Stimulated activated CD8-positive, alpha-beta memory T cell treated with anti-CD3 and anti-CD28 coated beads, Interleukin-7, amount 100 ng/mL, for 24 hours (primary cell): Measurements from ENCODE around the gene LYSMD3.

Experiments
- DNase-seq: peaks from one replicate; pipeline ENCODE4 v3.0.0-alpha.2; 2020; ENCODE audit warnings: low read depth

LYSMD3 gene

DNA sequence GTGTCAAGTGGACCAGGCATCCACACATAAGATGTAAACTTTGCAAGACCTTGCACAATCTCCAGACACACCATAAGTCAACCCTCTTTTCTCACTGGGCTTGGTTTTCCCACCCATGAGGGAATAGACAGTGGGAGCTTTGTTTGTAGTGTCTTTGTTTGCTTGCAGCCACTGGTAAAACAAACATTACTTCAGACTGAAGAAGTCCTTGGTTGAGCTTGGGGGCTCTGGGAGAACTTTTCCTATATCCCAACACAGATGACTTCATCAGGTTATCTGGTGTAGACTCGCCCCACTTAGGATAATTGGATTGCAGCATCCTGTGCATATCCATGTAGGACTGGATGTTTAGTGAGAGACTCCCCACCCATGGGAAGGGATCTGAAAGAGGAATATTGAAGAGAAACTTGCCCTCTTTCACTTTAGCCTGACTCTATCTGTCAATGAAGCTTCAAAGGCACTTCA, 17.7 kb upstream of the LYSMD3 start:
- DNase-seq = no peak

DNA sequence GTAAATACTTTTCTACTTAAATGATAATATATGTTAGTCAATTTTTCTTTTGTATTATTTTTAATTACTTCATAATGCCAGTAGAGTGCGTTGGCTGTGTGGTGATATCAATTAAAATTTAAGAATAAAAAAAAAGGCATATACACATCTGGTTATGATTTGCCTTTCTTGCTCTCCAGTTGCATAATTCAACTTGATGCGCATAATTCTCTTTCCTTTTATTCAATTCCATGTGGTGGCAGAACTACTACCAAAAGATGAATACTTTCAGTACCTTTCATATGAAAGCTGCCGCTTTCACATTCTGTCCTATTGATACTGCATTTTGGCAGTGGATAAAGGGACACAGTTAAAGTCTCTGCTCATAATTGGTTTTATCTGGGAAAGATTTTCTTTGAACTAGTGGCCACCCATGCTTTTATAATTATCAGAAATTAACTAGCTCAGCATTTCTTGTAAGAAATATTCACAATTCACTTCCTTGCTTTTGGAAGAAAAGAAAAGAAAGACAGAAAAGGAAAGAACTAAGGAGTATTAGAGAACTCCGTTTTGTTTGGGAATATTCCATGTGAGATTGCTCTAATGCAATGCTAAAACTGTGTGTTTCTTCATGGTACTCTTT, 16.9 kb upstream of the LYSMD3 start:
- DNase-seq = no peak

DNA sequence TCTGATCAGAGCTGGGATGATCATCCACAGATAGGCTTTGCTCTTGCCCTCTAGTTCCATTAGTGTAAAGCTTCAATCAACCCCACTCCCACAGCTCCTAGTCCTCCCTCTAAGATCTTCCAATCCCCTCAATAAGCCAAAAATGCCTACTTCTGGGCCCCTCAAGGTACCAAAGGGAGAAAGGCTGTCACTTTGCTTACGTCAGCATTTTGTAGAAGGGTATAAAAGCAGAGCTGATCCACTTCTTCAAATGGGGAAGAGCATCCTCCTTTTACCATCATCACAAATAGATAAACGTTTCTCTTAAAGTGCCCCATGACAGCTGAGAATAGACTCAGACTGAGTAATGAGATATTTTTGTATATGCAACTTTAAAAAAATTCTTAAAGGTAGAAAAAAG, 16.1 kb upstream of the LYSMD3 start:
- DNase-seq = no peak

DNA sequence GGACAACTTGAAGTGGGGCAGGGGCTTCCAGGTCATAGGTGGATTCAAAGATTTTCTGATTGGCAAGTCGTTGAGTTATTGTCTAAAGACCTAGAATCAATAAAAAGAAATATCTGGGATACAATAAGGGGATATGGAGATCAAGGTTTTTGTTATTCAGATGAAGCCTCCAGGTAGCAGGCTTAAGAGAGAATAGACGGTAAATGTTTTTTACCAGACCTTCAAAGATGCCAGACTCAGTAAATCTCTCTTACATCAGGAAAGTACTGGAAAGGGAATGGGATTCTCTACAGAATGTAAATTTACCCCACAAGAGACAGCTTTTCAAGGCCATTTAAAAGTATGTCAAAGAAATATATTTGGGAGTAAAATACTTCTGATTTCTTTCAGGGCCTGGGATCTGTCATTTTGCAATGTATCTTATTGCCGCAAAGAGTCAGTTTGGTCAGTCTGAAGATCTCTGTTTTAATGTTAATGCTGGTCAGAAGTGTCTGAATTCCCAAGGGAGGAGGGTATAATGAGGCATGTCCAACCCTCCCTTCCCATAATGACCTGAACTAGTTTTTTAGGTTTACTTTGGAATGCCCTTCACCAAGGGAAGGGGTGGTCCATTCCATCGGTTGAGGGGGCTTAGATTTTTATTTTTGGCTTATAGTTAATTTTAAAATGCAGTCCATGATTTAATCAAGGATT, 13.6 kb upstream of the LYSMD3 start:
- DNase-seq = no peak

DNA sequence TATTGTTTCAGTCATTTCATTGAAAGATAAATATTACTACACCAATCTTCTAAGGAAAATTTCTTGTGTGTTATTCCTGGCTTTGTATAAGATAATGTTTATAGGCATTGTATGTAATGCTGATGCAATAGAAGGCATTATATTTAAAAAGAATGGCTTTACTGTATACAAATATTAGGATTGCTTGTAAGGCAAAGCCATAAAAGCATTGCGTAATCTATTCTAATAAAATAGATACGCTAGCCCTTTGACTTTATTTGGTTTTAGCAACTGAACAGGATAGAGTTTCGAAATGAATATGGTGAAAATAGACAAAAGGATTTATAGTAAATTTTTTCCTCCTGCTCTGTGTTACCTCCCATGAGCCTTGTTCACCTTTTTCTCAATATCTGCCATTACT, 5.5 kb upstream of the LYSMD3 start:
- DNase-seq = no peak

DNA sequence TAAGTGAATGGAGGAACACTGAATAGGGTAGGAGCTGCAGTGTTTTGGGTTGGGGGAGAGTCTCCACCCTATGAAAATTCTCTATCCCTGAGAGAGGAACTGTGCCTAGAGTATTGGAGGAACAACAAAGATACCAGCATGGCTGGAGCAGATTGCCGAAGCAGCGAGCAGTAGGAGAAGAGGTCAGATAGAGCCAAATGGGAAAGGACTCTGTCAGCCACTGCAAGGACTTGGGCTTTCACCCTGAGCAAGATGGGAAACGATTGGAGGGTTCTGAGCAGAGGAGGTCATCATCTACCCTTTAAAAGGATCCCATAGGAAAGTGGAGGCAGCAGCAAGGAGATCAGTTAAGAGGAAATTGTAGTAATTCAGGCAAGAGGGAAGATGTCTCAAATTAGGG, 4.4 kb upstream of the LYSMD3 start:
- DNase-seq = no peak

DNA sequence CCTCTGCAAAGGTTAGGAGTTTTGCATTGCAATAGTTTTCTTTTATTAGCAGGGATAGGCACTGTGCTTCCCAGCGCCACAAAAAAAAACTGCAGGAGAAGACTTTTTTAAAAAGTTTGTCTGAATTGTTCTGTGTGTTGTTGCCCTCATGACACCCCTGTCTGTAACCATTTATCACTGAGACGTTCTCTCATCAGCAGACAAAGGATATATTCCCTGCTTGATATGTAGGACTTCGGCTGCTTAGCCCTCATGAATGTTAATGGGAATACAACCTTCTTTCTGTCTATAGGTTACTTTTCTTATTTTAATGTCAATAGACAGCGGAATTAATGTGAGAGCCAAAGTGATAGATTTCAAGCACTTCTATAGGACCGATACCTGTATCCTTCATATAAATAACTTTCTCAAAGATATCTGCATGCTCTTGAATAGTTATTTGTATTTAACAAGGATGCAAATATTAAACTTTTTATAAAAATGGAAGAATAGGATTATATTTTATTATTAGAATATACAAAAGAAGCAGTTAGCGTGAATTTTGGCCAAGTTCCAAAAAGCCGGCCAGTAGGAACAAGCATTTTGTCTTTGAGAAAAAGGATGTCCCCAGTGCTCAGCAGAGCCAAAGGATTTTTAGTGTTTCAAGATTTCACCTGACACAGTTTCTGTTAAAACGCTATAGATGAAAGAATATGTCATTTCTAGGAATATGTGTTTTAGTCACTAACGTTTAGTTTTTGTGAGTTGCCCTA, 1.5 kb upstream of the LYSMD3 start:
- no peak for DNase-seq

DNA sequence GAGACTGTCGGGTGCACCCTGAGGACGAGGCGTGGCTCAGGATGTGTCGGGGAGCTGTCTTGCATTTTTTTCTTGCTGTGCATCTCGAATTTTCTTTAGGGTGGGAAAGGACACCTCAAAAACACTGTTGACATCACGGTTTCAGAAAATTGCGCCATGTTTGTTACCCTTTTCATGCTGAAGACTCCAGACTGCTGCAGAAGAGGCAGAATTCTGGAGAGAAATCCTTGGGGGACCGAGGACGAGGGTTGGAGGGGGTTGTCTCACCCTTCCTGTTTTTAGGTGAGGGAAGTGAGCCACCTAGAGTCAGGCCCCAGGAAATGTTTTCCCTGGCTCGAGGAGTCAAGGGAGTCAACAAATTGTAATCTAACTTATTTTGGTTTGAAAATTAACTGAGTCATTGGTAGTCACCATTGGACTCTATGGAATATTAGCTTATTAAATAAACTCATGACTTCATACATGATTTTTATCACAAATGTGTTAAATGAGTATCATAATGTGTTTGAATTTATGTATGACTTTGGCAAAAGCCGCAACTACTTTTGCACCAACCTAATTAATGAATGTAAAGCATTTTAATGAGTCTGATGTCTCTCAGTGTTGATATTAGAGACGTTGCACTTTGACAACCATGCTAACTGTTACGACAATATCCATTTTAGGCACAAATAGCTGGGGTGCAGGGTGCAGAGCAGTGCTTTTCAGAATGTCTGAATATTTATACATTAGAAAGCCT, 724 bp upstream of the LYSMD3 start:
- peak; percentile 24 for DNase-seq

DNA sequence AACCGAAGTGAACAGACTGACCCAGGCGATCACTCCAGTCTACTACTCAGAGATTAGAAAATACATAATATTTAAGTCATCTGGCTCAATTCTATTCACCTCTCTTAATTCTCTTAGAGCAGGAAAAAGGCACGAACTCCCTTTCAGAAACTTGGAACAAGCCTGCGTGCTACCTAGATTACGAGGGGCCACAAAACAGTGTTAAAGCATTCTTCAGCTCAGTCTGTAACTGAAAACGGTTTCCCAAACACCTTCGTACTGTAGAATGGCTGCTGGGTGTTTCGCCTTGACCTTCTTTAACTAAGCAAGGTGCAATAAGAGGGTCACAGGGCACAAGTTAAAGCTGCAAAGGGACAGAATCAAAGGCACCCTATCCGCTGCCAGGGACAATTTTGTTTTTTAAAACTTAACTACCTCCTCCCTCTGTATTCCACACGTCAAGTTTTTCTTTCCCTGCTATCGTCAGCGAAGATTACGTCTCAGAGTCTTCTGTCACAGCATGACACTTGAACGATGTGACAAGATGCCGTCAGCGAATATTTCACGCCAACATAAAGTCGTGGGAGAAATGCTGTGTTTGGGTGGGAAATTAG, 687 bp downstream of the LYSMD3 start:
- no peak for DNase-seq

DNA sequence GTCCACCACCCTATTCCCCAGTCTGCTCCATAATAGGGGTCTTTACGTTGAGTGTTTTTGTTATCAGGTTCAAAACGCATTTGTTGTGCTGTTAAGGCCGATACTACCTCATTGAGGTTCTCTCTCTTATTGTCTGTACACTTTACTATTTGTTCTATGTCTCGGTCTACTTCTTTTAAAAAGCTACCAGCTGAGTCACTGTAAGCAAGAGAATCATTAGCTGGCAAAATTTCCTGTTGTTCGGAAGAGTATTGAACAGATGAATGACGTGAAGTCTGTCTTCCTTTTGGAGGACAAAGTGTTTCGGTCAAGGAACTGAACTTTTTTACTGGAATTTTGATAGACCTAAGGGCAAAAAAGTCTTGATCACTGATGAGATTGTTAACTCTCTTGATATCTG, 10.3 kb downstream of the LYSMD3 start:
- no peak for DNase-seq

DNA sequence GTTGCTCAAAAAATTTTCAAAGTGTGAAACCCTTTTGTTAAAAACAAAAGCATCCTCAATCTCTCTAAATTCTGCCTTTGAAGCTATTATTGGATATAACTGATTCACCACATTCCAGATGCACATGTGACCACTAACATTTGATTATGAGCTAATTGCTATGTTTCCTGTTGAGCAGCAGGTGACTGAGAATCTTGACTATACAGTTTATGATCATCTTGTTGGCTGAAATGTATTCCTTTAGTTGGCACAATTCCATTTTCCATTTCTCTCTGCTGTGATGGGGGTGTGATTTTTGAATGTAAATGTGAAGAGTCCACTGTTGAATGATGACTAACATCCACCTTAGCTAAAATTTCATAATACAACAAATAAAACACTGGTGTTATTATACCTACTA, 10.7 kb downstream of the LYSMD3 start:
- no peak for DNase-seq

DNA sequence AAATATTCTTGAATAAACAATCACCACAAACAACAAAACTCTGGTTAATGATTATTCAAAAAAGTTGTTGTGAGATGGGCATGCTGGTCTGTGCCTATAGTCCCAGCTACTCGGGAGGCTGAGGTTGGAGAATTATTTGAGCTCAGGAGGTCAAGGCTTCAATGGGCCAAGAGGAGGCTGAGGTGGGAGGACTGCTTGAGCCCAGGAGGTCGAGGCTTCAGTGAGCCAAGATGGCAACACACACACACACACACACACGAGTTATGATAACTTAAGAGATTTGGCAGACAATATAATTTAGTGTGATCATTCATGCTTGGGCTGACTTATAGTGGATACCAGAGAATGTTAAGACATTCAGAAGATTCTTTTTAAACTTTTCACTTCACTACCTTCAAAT, 14.9 kb downstream of the LYSMD3 start:
- no peak for DNase-seq

DNA sequence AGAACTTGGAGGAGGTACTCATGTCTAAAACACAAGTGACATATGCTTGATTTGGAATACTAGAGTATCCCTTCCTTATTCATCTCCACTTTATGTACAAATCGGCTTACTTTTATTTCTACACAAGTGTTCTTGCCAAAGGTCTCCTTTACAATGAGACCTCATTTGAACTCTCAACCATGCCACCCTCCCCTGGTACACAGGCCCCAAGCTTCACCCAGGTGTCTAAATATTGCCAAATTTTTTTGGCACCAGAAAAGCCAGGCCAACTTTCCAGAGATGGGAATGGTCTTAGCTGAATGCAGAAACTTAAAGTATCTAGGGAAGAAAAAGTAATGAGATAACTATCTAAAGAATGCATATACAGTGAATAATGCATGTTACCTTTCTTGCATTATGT, 18.9 kb downstream of the LYSMD3 start:
- DNase-seq = no peak

DNA sequence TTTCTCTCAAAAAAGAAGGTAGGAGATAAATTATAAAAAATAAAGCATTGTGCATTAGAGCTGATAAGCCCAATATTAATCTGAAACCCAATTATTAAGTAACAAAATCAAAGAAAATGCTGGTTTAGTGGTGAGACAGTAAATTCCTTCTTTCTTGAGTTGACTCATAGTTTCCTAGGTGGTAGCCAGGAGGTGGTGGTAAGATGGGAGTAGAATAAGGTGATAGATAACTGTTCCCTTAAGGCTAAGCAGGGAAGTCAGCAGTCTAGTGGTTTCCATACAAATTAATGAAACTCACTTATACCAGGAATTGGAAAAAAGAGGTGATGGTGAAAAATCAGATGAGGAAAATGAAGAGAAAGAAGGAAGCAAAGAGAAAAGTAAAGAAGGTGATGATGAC, 23.2 kb downstream of the LYSMD3 start:
- no peak for DNase-seq

DNA sequence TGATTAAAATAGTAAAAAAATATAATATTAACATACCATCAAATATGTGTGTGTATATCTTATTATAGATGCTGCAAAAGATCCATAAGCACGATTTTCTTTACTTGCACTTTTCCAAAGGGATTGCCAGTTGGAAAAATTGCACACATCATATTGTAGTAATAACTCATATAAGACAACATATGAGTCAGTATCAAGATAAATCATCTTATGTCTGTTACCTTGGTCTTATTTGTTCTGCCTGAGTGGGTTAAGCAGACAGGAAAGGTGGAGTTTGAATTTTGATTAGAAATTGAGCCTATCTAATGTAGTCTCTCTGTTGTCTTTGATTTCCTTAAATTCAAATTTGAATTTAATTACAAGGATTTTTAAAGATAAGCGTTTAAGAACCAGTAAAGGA, 24.6 kb downstream of the LYSMD3 start:
- no peak for DNase-seq

DNA sequence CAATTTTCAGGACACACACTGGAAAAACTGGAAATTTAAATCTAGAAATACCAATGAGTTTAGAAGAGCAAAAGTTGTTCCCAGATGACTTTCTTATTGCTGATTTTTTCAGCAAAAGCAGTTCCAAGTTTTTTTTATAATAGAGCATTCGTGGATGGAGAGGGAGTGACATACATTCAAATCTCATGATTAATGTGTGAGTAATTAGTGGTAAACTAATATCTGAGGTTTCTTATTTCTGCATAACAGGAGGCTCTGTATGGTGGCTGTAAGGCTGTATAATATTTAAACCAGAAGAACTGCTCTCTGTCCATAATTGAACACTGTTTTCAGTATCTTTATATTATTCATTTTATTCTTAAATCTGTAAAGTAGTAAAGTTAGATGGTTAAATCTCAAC, 25.8 kb downstream of the LYSMD3 start:
- DNase-seq = no peak

DNA sequence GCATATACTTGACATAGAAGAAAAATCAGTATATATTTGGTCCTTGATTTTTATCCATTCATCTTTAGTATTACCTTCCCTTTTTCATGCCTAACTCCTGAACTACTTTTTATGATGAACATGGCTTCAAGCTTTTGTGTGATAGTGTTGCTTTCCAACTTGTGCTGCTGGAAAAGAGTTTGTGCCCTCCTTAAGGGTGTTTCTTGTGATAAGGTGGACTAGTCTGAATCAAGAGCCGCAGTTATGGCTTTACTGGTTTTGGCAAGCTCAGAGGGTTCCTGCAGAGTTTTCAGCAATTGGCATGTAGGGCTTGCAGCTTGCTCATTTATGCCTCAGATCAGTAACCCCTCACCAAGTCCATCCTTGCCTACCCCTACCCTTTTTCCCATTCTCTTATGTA, 34.2 kb downstream of the LYSMD3 start:
- no peak for DNase-seq

DNA sequence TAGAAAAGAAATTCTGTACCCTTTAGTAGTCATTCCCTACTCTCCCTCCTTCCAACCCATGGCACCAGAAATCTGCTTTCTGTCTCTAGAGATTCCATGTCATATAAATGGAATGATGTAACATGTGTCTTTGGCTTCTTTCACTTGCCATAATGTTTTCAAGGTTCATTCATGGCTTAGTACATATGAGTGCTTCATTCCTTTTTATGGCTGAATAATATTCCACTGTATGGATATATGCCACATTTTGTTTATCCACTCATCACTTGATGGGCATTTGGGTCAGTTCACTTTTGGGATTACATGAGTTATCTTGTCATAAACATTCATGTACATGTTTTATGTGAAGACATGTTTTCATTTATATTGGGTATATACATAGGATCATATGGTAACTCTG, 35.3 kb downstream of the LYSMD3 start:
- no peak for DNase-seq

DNA sequence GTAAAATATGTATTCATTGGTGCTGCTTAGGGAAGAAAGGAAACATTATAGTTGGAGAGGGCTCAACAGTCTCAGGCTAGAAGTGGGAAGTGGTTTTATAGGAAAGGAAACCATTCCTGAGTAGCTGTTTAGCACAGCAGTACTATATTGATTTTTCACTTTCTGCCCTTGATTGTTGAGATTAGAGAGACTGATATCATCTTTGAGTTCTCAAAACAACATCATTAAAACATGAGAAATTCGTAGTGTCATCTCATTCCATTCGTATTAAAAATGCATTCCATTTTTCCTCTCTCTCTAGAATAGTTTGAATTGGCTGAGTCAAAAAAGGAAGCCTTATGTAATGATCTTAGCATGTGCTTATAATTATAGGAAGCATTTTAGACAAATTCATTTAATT, 40.6 kb downstream of the LYSMD3 start:
- no peak for DNase-seq

DNA sequence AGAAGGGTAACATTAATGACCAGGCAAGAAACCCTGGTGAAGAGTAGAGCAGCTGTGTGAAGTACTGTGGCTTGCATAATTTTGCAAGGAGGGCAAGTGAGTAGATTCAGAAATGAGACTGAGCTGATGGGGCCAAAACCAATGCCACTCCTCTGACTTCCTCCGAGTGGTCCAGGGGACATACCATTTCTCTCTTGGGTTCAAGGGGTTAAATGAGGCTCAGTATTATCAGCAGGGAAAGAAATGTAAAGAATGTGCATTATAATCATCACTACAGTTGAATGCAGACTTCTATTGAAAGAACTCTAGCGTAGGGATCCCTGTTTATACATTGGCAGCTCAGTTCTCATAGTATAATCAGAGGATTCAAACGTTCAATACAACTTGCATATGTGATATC, 44.8 kb downstream of the LYSMD3 start:
- no peak for DNase-seq

DNA sequence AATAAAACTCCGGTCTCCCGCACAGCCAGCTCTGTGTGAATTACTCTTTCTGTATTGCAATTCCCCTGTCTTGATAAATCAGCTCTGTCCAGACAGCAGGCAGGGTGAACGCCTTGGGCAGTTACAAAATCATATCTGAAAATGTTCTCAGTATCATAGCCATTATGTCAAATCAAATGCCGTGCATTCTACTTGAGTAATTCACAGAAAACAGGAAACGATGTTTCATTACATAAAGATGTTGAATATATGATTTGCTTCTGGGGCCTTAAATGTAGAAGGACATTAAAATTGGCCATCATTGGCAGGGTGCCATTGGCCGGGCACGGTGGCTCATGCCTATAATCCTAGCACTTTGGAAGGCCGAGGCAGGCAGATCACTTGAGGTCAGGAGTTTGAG, 46.2 kb downstream of the LYSMD3 start:
- no peak for DNase-seq

DNA sequence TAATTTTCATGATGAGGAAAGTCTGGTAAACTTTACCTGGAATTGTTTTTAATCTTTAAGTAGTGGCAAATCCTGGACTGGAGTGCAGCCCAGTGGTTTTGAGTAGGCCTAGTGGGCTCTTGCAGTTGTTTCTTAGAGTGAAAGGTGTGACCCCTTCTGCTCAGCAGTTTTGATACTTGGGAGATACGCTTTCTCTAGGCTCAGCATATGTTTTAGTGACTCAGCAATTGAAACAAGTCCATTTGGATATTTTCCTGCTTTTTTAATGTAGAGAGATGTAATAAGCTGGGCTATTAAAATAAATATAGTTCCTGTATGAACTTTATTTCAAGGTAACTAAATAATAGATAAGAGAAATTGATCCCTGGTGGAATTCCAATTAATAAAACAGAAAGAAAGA, 48.7 kb downstream of the LYSMD3 start:
- no peak for DNase-seq
